Testis (tissue), 3 donors: Measurements from ENCODE around the gene NAA20. TPM values are rescaled to one million over a fixed set of nuclear protein-coding genes. Genes with fewer than 3 reads are reported as not detected.
"Not testable (repeated sequence)": the region's sequence is repeated elsewhere in the genome, so short reads cannot be mapped to it uniquely, and the experiment has no call there.

Experiments used
- DNase-seq: peaks from one replicate; pipeline ENCODE4 v3.0.0-alpha.2; 2019
- H3K27ac ChIP-seq, 2 donors: fragments of 200-600 bp; sonication (generic); one replicate each; pipeline ENCODE4 v1.5.1; 2019
- H3K27me3 ChIP-seq: fragments of 200-600 bp; sonication (generic); one replicate; pipeline ENCODE4 v1.5.1; 2019
- H3K36me3 ChIP-seq: fragments of 200-600 bp; sonication (generic); one replicate; pipeline ENCODE4 v1.5.1; 2017; ENCODE audit warnings: low read depth; ENCODE audit errors: missing control alignments
- H3K4me1 ChIP-seq: fragments of 200-600 bp; sonication (generic); one replicate; pipeline ENCODE4 v1.5.1; 2019
- H3K4me3 ChIP-seq, 2 donors: fragments of 200-600 bp; sonication (generic); one replicate each; pipeline ENCODE4 v1.5.1; 2017 to 2019
- H3K9me3 ChIP-seq: fragments of 200-600 bp; sonication (generic); one replicate; pipeline ENCODE4 v1.5.1; 2017
- CTCF ChIP-seq, 3 experiments: fragments of 450-650 bp in 2 of 3; fragments of 200-600 bp in 1 of 3; sonication (generic) in 1 of 3; IDR thresholded peaks; one replicate each; pipeline ENCODE4 v1.5.1; 2016 to 2019; ENCODE audit warnings: antibody characterized with exemption in 3 of 3, mild to moderate bottlenecking in 2 of 3, moderate library complexity in 1 of 3
- POLR2A ChIP-seq: fragments of 450-650 bp; IDR thresholded peaks from one replicate; pipeline ENCODE4 v1.6.1; 2017; ENCODE audit warnings: antibody characterized with exemption, mild to moderate bottlenecking, moderate library complexity
- WGBS, 2 donors: methylation state at CpG; one replicate each; pipeline ENCODE4 v1.1.5; 2018; 5-methylcytosine and 5-hydroxymethylcytosine counted together
- intact Hi-C: fragments of 100-400 bp; cut with DNase I; formaldehyde crosslinking; loops from one replicate; pipeline ENCODE4 v1.15.1; 2023; ENCODE audit warnings: low total_unique reads
- polyA plus RNA-seq: library from polyadenylated mRNA; stranded (reverse); fragments of 350-450 nt; fragmentation: Illumina TruSeq; extraction: RNeasy Lipid Tissue Mini Kit (QIAGEN cat#74804); gene quantifications from one replicate; pipeline ENCODE4 v1.2.3, GENCODE V29; 2014; ENCODE audit warnings: low read depth, low replicate concordance; ENCODE audit not compliant: insufficient read depth
- total RNA-seq, 2 donors: library from RNA; depleted of rRNA; stranded (reverse); fragments of >200 nt; gene quantifications; one replicate each; pipeline ENCODE4 v1.2.3, GENCODE V29; 2016

The NAA20 gene
- total and polyA plus RNA-seq, 3 donors from 2014 or later, result 41.3 to 176 (median 53.9) TPM

GRCh38 chr20:20003031-20003954 is 13.9 kb upstream of the NAA20 start:
- 30 to 33% methylated on average over 23 of the region's 23 CpGs for WGBS, 2 donors
- peak; percentile 54 for DNase-seq
- H3K27me3 ChIP-seq, result no peaks in the 10 kb centered on the region
- peak overlapping the region in 1 of 2 donors; percentile 18 for H3K4me3 ChIP-seq
- intact Hi-C loops, result loop anchor here (10.0 kb wide), 1 partner anchor 308 kb away; no protein-coding TSS in a partner anchor
- no peaks in the 10 kb centered on the region for H3K36me3 ChIP-seq
- peaks cover 20% of the 10 kb centered on the region for H3K4me1 ChIP-seq
- TF ChIP-seq POLR2A (no peak), CTCF (IDR thresholded peaks at IDR 0.05) (no peak)
- H3K27ac ChIP-seq, result peak overlapping the region; percentile 67 to 73
- no peaks in the 10 kb centered on the region for H3K9me3 ChIP-seq

- H3K27me3 ChIP-seq, H3K36me3 ChIP-seq, DNase-seq, H3K9me3 ChIP-seq: not testable (repeated sequence)
- intact Hi-C loops, result loop anchor here (10.0 kb wide), 1 partner anchor 309 kb away; no protein-coding TSS in a partner anchor
- peak overlapping the region; percentile 67 to 73 for H3K27ac ChIP-seq
- H3K4me1 ChIP-seq, result peaks cover 20% of the 10 kb centered on the region
- H3K4me3 ChIP-seq, result peak overlapping the region in 1 of 2 donors; percentile 18
- WGBS, 2 donors, result 67 to 68% methylated on average over 6 of the region's 6 CpGs
Observed at GRCh38 chr20:20003955-20004322, 13.2 kb upstream of the NAA20 start.

GRCh38 chr20:20005342-20005741 is 11.8 kb upstream of the NAA20 start:
- peaks cover 15% of the 10 kb centered on the region for H3K4me1 ChIP-seq
- H3K4me3 ChIP-seq, result no peak overlapping the region
- no peaks in the 10 kb centered on the region for H3K36me3 ChIP-seq
- TF ChIP-seq POLR2A (no peak), CTCF (IDR thresholded peaks at IDR 0.05) (no peak)
- no peaks in the 10 kb centered on the region for H3K9me3 ChIP-seq
- intact Hi-C loops, result loop anchor here (10.0 kb wide), 1 partner anchor 311 kb away; no protein-coding TSS in a partner anchor
- 74 to 75% methylated on average over 7 of the region's 7 CpGs for WGBS, 2 donors
- no peaks in the 10 kb centered on the region for H3K27me3 ChIP-seq
- DNase-seq, result no peak
- H3K27ac ChIP-seq, result no peak overlapping the region

GRCh38 chr20:20009784-20010253 is 7.3 kb upstream of the NAA20 start:
- no peaks in the 10 kb centered on the region for H3K36me3 ChIP-seq
- intact Hi-C loops, result loop anchor here (10.0 kb wide), 1 partner anchor 315 kb away; no protein-coding TSS in a partner anchor
- no peaks in the 10 kb centered on the region for H3K9me3 ChIP-seq
- no peaks in the 10 kb centered on the region for H3K27me3 ChIP-seq
- no peak for DNase-seq
- no peak overlapping the region for H3K4me3 ChIP-seq
- H3K27ac ChIP-seq, result peak overlapping the region in 1 of 2 donors; percentile 3
- TF ChIP-seq CTCF (IDR thresholded peaks at IDR 0.05), result no peak
- TF ChIP-seq POLR2A, result no peak
- 69 to 73% methylated on average over 12 to 14 of the region's 14 CpGs for WGBS, 2 donors
- H3K4me1 ChIP-seq, result peaks cover 5% of the 10 kb centered on the region

GRCh38 chr20:20010639-20011500 is 6.3 kb upstream of the NAA20 start:
- no peak for DNase-seq
- no peaks in the 10 kb centered on the region for H3K27me3 ChIP-seq
- H3K27ac ChIP-seq, result peak overlapping the region in 1 of 2 donors; percentile 3
- peaks cover 5% of the 10 kb centered on the region for H3K4me1 ChIP-seq
- no peak overlapping the region for H3K4me3 ChIP-seq
- no peaks in the 10 kb centered on the region for H3K36me3 ChIP-seq
- intact Hi-C loops, result no loop called here
- H3K9me3 ChIP-seq, result no peaks in the 10 kb centered on the region
- WGBS, 2 donors, result 23 to 27% methylated on average over 4 of the region's 4 CpGs
- TF ChIP-seq POLR2A, result no peak
- TF ChIP-seq CTCF (IDR thresholded peaks at IDR 0.05), result no peak
